HepG2 (cell line): Measurements from ENCODE around the gene DHTKD1. TPM values are rescaled to one million over a fixed set of nuclear protein-coding genes. Genes with fewer than 3 reads are reported as not detected.
A peak's percentile ranks its signal among the peaks of the same experiment; 100 is the strongest.

Experiments used
- DDIT3 ChIP-seq: sonication (generic); formaldehyde crosslinking; IDR thresholded peaks from 2 replicates; pipeline ENCODE4 v1.4.0; 2020; ENCODE audit warnings: mild to moderate bottlenecking, missing genetic modification reagents
- GFI1 ChIP-seq: sonication (generic); formaldehyde crosslinking; IDR thresholded peaks from 2 replicates; pipeline ENCODE4 v1.5.0; 2020; ENCODE audit warnings: missing genetic modification reagents, mild to moderate bottlenecking, borderline replicate concordance
- HMG20B ChIP-seq: conservative IDR thresholded peaks from 2 replicates; pipeline ENCODE4 v1.6.1; 2016; ENCODE audit warnings: missing genetic modification reagents, missing compliant biosample characterization
- KMT2B ChIP-seq: IDR thresholded peaks from 2 replicates; pipeline ENCODE4 v1.6.1; 2016; ENCODE audit warnings: missing genetic modification reagents, missing compliant biosample characterization
- NFYB ChIP-seq: sonication (generic); formaldehyde crosslinking; IDR thresholded peaks from 2 replicates; pipeline ENCODE4 v1.4.0; 2020; ENCODE audit warnings: missing genetic modification reagents
- NR2F2 ChIP-seq: IDR thresholded peaks from 2 replicates; pipeline ENCODE4 v1.6.1; 2012; ENCODE audit warnings: low read depth, inconsistent platforms, borderline replicate concordance
- TP53 ChIP-seq: sonication (generic); formaldehyde crosslinking; conservative IDR thresholded peaks from 2 replicates; pipeline ENCODE4 v1.4.0; 2020; ENCODE audit warnings: missing genetic modification reagents
- ZBTB49 ChIP-seq: sonication (generic); formaldehyde crosslinking; IDR thresholded peaks from 2 replicates; pipeline ENCODE4 v1.4.0; 2020; ENCODE audit warnings: missing genetic modification reagents, borderline replicate concordance
- ZHX2 ChIP-seq, 2 experiments: sonication (generic) in 1 of 2; formaldehyde crosslinking in 1 of 2; IDR thresholded peaks; 2 replicates each; pipeline versions ENCODE4 v1.6.1 to v1.9.0; 2014 to 2022; ENCODE audit warnings: antibody characterized with exemption in 1 of 2, borderline replicate concordance in 1 of 2, inconsistent platforms in 1 of 2, low read depth in 1 of 2, missing genetic modification reagents in 1 of 2
- ZNF318 ChIP-seq: sonication (generic); formaldehyde crosslinking; IDR thresholded peaks from 2 replicates; pipeline ENCODE4 v1.4.0; 2020; ENCODE audit warnings: mild to moderate bottlenecking, missing genetic modification reagents
- polyA plus RNA-seq, 8 experiments: library from polyadenylated mRNA; depleted of rRNA in 3 of 8; stranded (reverse) in 7 of 8; unstranded in 1 of 8; fragments of >200 nt; fragmentation: Illumina TruSeq in 4 of 8; extraction: Trizol in 4 of 8; gene quantifications; 2 replicates each; pipeline versions ENCODE4 v1.2.1 to v1.2.3, GENCODE V29; 2011 to 2016; ENCODE audit warnings: low read depth in 4 of 8, missing spikeins in 1 of 8, mixed read lengths in 1 of 8; ENCODE audit not compliant: insufficient read depth in 1 of 8
- total RNA-seq, 5 experiments: library from RNA; depleted of rRNA; stranded (reverse); fragments of >200 nt; fragmentation: Illumina TruSeq; extraction: Trizol; gene quantifications; 2 replicates each; pipeline ENCODE4 v1.2.3, GENCODE V29; 2016; ENCODE audit warnings: low read depth in 1 of 5

The DHTKD1 gene
- total and polyA plus RNA-seq, 2 of the 13 experiments (the other 11 are each of a cell fraction or from before 2014, with no cell fraction given) = 9.6 to 14.1 TPM

- TF ChIP-seq NFYB (CRISPR knock-in tag) (no peak), DDIT3 (CRISPR knock-in tag) (no peak), ZHX2 (IDR thresholded peaks at IDR 0.05; ENCODE audit: low read depth) (no peak), ZHX2 (CRISPR knock-in tag; IDR thresholded peaks at IDR 0.05; ENCODE audit: borderline replicate concordance) (no peak), KMT2B (CRISPR knock-in tag) (peak; percentile 43; the same call in 1 of the 2 replicates), ZNF318 (CRISPR knock-in tag) (no peak), HMG20B (no peak), TP53 (CRISPR knock-in tag) (no peak; the same call in 1 of the 2 replicates), NR2F2 (no peak), GFI1 (no peak; the same call in 1 of the 2 replicates), ZBTB49 (CRISPR knock-in tag) (no peak)
These were observed 60.7 kb downstream of the DHTKD1 start, which contains the start of gene SEC61A2 (continued) for GRCh38 chr10:12129222-12130111.
